NCI-H510A treated with DMSO at 0.1 percent for 48 hours (cell line): Measurements from ENCODE around the gene CIC.
"Not testable (repeated sequence)": the region's sequence is repeated elsewhere in the genome, so short reads cannot be mapped to it uniquely, and the experiment has no call there.

Experiments used
- DNase-seq: peaks from one replicate; lab custom pipeline; 2025; lab: John Stamatoyannopoulos, UW

CIC gene

GRCh38 chr19:42313096-42313839, 44.2 kb downstream of the CIC start, which contains the start of gene TMEM145:
TSS of gene TMEM145 (plus strand) at chr19:42313309. CDS start at chr19:42313377, 68 bp downstream.
- DNase-seq: peak; percentile 42

- DNase-seq: no peak
These were observed 45.0 kb downstream of the CIC start for GRCh38 chr19:42313840-42314755.

DNA sequence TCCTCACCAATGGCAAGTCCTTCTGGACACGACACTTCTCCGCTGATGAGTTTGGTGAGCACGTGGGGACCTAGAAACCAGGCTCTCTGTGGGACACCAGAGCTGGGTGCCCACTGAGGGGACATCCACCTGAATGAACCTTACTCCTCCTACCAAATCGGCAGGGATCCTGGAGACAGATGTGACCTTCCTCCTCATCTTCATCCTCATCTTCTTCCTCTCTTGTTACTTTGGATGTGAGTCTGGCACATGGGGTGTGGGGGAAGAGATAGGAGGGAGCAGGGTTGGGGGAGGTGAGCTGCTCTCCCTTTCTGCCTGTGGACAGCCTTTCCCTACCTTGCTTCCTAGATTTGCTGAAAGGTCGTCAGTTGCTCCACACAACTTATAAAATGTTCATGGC, 46.0 kb downstream of the CIC start:
- DNase-seq: no peak

GRCh38 chr19:42316223-42317211, 47.5 kb downstream of the CIC start:
- peak; percentile 75 for DNase-seq

DNA sequence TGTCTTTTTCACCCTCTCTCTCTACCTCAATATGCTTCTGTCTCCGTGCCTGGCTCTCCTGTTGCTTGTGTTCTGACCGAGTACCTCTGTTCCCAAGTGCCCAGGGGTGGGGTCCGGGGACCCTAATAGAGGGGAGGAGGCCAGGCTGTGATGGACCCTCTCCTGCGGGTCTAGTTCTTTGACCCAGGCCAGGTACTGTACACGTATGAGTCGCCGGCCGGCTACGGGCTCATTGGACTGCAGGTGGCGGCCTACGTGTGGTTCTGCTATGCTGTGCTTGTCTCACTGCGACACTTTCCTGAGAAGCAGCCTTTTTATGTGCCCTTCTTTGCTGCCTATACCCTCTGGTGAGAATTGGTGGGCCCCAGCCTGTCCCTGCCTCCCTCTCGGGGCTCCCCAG, 48.5 kb downstream of the CIC start:
- DNase-seq: no peak

GRCh38 chr19:42322305-42322704, 53.3 kb downstream of the CIC start:
- no peak for DNase-seq

GRCh38 chr19:42323473-42323851, 54.4 kb downstream of the CIC start:
- no peak for DNase-seq

- no peak for DNase-seq
These were observed 55.0 kb downstream of the CIC start for GRCh38 chr19:42323852-42324654.

DNA sequence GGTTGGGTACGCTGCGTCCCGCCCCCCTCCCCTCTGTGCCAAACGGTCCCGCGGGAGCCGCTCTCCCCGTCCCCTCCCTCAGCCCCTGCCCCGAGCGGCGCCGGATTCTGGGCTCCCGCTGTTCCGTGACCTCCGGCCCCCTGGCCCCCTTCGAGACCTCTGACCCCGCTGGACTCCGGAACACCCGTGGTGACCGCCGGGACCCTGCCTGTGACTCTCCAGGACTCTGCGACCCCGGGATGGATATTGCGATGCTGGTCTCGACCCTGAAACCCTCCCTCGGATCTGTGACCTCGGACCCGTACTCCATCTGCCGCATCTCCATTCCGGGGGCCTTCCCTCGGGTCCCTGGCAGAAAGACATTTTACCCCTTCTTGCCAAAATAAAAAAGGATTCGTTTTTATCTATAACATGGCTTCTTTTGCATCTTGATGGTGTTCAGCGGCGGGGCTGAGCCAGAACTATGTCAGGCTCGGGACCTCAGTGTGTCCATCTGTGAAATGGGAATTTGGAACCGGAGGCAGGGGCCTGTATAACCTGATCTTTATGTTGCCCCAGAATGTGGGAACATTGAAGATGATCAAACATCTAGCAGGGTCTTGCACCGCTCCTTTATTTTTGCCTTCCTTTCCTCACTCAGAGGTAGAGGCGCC, 55.7 kb downstream of the CIC start:
- no peak for DNase-seq

DNA sequence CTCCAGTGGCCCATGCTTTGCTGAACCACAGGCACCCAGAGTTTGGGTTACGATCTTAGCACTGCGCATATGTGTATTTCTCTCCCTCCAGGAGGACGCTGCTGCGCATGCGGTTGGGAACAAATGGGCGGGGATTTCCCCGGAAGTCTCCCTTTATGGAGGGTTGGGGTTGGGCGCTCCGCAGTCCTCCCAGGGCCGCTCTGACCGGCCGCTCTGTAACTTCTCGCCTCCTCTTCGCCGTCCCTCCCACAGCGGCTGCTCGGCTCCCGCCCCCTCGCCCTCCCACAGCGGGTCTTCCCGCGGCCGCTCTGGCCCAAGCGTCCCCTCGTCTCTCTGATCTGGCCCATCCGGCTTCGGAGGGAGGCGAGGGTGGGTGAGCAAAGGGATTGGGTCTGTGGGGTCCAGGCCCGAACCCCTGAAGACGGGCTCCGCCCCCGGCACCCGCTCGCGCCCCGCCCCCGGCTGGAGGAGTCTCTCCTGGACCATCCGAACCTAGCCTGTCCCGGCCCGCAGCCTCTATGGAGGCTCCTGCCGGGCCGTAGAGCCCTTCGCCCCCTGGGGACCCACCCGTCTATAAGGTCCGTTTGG, 56.4 kb downstream of the CIC start, which contains the start of gene MEGF8:
TSS of gene MEGF8 (plus strand) at position 328 of the 588 bp plus-strand sequence. CDS start 609 bp downstream, outside the sequence.
- peak; percentile 98 for DNase-seq

DNA sequence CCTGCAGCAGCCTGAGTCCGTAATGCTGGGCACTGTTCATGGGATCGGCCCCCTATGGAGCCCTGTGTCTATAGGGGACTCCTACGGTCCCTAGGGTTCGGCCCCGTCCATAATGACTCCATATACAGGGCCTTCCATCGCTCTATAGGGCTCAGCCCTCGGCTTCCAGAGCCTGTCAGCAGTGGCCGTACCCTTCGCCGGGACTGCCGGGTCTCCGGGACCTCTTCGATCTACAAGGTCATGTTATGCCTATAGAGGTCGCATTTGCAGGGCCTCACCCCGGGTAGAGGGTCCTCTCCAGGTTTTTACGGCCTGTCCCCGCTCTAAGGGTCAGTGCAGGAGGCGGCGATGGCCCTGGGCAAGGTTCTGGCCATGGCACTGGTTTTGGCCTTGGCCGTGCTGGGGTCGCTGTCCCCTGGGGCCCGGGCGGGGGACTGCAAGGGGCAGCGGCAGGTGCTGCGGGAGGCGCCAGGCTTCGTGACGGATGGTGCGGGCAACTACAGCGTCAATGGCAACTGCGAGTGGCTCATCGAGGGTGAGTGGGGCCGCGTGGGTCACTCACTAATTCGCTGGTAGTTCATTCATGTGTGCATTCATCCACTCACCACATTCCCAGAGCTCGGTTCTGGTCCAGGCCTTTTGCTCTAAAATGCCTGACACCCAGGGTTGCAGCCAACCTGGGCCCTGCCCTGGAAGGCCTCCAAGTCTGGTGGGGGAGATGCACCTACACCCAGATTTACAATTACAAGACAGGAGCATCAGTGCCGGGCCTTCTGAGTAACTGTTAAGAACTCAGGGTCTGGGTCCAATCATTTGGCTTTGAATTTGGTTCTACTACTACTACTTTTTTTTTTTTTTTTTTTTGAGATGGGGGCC, 57.1 kb downstream of the CIC start:
- peak; percentile 28 for DNase-seq

DNA sequence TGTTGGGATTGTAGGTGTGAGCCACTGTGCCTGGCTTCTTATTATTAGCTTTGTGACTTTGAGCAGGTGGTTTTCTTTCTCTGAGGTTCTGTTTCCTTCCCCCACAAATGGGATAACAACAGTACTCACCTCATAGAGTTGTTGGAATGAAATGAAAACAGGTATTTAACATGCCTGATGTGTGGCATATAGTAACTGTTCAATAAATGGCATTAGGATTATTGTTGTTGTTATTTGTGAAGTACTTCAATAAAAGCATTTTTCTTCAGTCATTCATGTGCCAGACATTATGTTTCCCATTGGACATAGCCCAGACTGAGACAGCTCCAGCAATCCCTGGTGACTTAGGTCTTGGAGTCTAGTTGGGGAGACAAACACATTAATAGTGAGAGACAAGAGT, 57.9 kb downstream of the CIC start:
- DNase-seq: no peak

DNA sequence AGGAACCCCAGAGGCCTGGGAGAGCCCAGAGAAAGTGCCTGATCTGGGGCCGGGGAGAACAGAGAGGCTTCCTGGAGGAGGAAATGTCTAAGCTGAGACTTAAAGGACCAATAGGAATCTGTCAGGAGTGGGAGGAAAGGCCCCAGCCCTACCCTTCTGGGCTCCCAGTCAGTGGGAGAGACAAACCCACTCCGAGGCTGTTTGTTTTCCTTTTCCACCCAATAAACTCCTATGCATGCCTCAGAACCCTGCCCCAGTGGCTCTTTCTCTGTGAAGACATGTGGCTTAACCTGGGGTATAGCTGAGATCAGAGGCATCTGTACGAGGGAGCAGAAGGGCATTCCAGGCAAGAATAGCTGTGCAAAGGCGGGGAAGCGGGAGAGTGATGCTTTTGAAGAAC, 58.3 kb downstream of the CIC start:
- DNase-seq: no peak

- no peak for DNase-seq
These were observed 59.1 kb downstream of the CIC start for GRCh38 chr19:42328106-42328505.

DNA sequence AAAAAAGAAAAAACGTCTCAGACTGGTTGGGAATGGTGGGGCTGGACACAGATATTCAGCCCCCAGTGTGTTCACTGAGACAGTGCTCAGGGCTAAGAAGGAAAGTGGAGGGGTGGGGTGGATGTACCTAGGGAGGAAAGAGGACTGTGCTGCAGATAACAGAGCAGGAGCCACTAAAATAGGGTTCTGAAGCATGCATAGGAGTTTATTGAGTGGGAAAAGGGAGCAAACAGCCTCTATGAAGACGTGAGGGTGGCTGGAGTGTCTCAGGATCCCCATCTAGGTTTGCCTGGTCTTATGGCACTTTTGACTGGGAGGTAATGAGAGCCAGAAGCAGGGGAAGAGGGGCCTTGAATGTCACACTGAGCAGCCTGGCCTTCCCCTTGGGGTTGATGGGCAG, 59.8 kb downstream of the CIC start:
- DNase-seq: no peak

GRCh38 chr19:42330241-42330711, 61.2 kb downstream of the CIC start:
- DNase-seq: peak; percentile 72

- DNase-seq: not testable (repeated sequence)
These were observed 62.3 kb downstream of the CIC start for GRCh38 chr19:42331333-42331732.

- no peak for DNase-seq
These were observed 63.0 kb downstream of the CIC start for GRCh38 chr19:42332059-42332458.

DNA sequence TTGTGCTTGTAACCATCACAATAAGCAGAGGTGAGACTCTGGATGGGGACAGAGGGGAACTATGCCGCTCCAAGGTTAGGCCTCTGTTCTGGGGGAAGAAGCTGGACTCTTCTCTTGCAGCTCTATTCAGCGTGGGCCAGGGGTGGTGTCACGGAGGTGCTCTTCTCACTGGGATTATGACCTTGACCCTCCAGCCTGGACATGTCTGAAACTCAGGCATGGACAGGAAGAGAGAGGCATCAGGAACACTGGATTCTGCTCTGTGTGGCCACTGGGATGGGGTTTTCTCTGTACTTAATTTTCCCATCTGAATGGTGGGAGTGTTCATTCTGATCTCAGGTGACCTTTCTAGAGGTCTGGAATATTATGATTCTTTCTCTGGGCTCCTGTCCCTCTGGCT, 64.0 kb downstream of the CIC start:
- no peak for DNase-seq
